ENCODE measurements around the gene NCAN.

Gene NCAN

GRCh38 chr19:19296953-19297689 lies 85.4 kb downstream of the NCAN start:
- DNase-seq = no peak

- DNase-seq = no peak
Measured at GRCh38 chr19:19297759-19298158, 86.0 kb downstream of the NCAN start.

GRCh38 chr19:19300613-19301012 lies 88.9 kb downstream of the NCAN start:
- no peak for DNase-seq
